Endothelial cell of umbilical vein (primary cell): Measurements from ENCODE around the gene MSH6. TPM values are rescaled to one million over a fixed set of nuclear protein-coding genes. Genes with fewer than 3 reads are reported as not detected.

ENCODE experiments used
- BruUV-seq: library from RNA; stranded (reverse); fragments of 400-500 nt; replicated peaks from 2 replicates; lab custom pipeline; 2021; lab: Mats Ljungman, UMichigan
- CTCF ChIA-PET: fragments of 300-600, 350-600 bp; sonication (Branson Sonifier 250); formaldehyde crosslinking; loops from one replicate; lab custom pipeline; 2021; ENCODE audit warnings: antibody characterized with exemption, inconsistent platforms; lab: Charles Lee
- POLR2A ChIA-PET: fragments of 300-600, 350-600 bp; sonication (Branson Sonifier 250); formaldehyde crosslinking; loops from one replicate; lab custom pipeline; 2021; ENCODE audit warnings: antibody characterized with exemption, inconsistent platforms; lab: Charles Lee
- DNase-seq: peaks from one replicate; pipeline ENCODE4 v3.0.0-alpha.2; 2011; ENCODE audit warnings: low read depth, low spot score
- FAIRE-seq: peaks from 2 replicates; lab custom pipeline; 2011; peaks lifted over from hg19 to GRCh38; lab: Jason Lieb, UNC
- H2AFZ ChIP-seq: 2 replicates; pipeline ENCODE4 v1.6.0; 2012; ENCODE audit warnings: low read depth, low read length, control low read depth, inconsistent platforms
- H3K27ac ChIP-seq: 2 replicates; pipeline ENCODE4 v1.5.1; 2011; ENCODE audit warnings: low read depth, mild to moderate bottlenecking, control low read depth, low read length, moderate library complexity; ENCODE audit not compliant: insufficient read depth
- H3K27me3 ChIP-seq, 2 experiments: 2 replicates each; pipeline versions ENCODE4 v1.6.0 to v1.6.1; 2011; ENCODE audit warnings: low read length in 2 of 2, mixed read lengths in 1 of 2; ENCODE audit not compliant: control insufficient read depth in 2 of 2, insufficient read depth in 2 of 2
- H3K36me3 ChIP-seq, 2 experiments: 2 replicates in 1 of 2; 3 replicates in 1 of 2; pipeline ENCODE4 v1.5.1; 2011; ENCODE audit warnings: low read length in 2 of 2, mild to moderate bottlenecking in 1 of 2, moderate library complexity in 1 of 2; ENCODE audit not compliant: control insufficient read depth in 2 of 2, insufficient read depth in 2 of 2; ENCODE audit errors: extremely low read depth in 1 of 2
- H3K4me1 ChIP-seq: 3 replicates; pipeline ENCODE4 v1.5.1; 2011; ENCODE audit warnings: mild to moderate bottlenecking, low read length; ENCODE audit not compliant: control insufficient read depth, insufficient read depth; ENCODE audit errors: extremely low read depth
- H3K4me2 ChIP-seq: 2 replicates; pipeline ENCODE4 v1.6.1; 2011; ENCODE audit warnings: low read length, control low read depth, mixed read lengths; ENCODE audit not compliant: insufficient read depth
- H3K4me3 ChIP-seq, 3 experiments: fragments of 200-600 bp in 1 of 3; sonication (generic), shearing (Covaris generic) in 1 of 3; replicated peaks in 1 of 3; 2 replicates each; pipeline ENCODE4 v1.5.1; 2011 to 2016; ENCODE audit warnings: control low read depth in 3 of 3, low read length in 3 of 3, mild to moderate bottlenecking in 2 of 3, inconsistent platforms in 1 of 3, low read depth in 1 of 3, moderate library complexity in 1 of 3; ENCODE audit not compliant: insufficient read depth in 1 of 3
- H3K79me2 ChIP-seq: 2 replicates; pipeline ENCODE4 v1.6.0; 2012; ENCODE audit warnings: low read length, inconsistent platforms; ENCODE audit not compliant: control insufficient read depth, insufficient read depth
- H3K9ac ChIP-seq: replicated peaks from 2 replicates; pipeline ENCODE3; 2011; ENCODE audit warnings: low read length, control low read depth; ENCODE audit not compliant: insufficient read depth; ENCODE audit errors: extremely low read depth
- H3K9me1 ChIP-seq: replicated peaks from 3 replicates; pipeline ENCODE4 v1.6.0; 2011; ENCODE audit warnings: mild to moderate bottlenecking, low read length; ENCODE audit not compliant: control insufficient read depth, insufficient read depth; ENCODE audit errors: extremely low read depth
- H3K9me3 ChIP-seq: replicated peaks from 2 replicates; pipeline ENCODE4 v1.5.1; 2012; ENCODE audit warnings: low read length, inconsistent platforms; ENCODE audit not compliant: control insufficient read depth, insufficient read depth
- H4K20me1 ChIP-seq: replicated peaks from 2 replicates; pipeline ENCODE3; 2011; ENCODE audit warnings: mild to moderate bottlenecking, low read length; ENCODE audit not compliant: control insufficient read depth, insufficient read depth; ENCODE audit errors: extremely low read depth
- CTCF ChIP-seq, 2 donors: IDR thresholded peaks; 1 replicate in 1 of 2; 2 replicates in 1 of 2; pipeline ENCODE4 v1.5.1; 2011; ENCODE audit warnings: low read length in 2 of 2, mild to moderate bottlenecking in 2 of 2, moderate library complexity in 2 of 2, control low read depth in 1 of 2, inconsistent platforms in 1 of 2, low read depth in 1 of 2; ENCODE audit not compliant: insufficient read depth in 1 of 2; ENCODE audit errors: extremely low read depth in 1 of 2
- EZH2 ChIP-seq: IDR thresholded peaks from 2 replicates; pipeline ENCODE4 v1.6.1; 2012; ENCODE audit warnings: borderline replicate concordance, low read depth, mild to moderate bottlenecking, moderate library complexity, low read length, inconsistent platforms; ENCODE audit not compliant: severe bottlenecking
- FOS ChIP-seq: IDR thresholded peaks from 2 replicates; pipeline ENCODE4 v1.6.1; 2011; ENCODE audit warnings: mild to moderate bottlenecking, low read length, moderate library complexity, borderline replicate concordance; ENCODE audit not compliant: insufficient read depth
- GATA2 ChIP-seq: IDR thresholded peaks from 2 replicates; pipeline ENCODE4 v1.7.0; 2011; ENCODE audit warnings: low read depth, mild to moderate bottlenecking, moderate library complexity, mixed read lengths, low read length; ENCODE audit not compliant: insufficient read length, insufficient read depth
- JUN ChIP-seq: IDR thresholded peaks from 2 replicates; pipeline ENCODE4 v1.6.1; 2011; ENCODE audit warnings: borderline replicate concordance, low read depth; ENCODE audit not compliant: insufficient read length, insufficient read depth
- MAX ChIP-seq: IDR thresholded peaks from 2 replicates; pipeline ENCODE4 v1.6.1; 2011; ENCODE audit not compliant: insufficient read depth, insufficient read length
- MYC ChIP-seq: IDR thresholded peaks from one replicate; pipeline ENCODE4 v1.6.1; 2011; ENCODE audit warnings: mild to moderate bottlenecking, low read depth, low read length
- POLR2A ChIP-seq: IDR thresholded peaks from 2 replicates; pipeline ENCODE4 v1.6.1; 2012; ENCODE audit warnings: low read depth, mild to moderate bottlenecking, control low read depth, low read length
- POLR2AphosphoS5 ChIP-seq: IDR thresholded peaks from 2 replicates; pipeline ENCODE4 v1.6.1; 2012; ENCODE audit warnings: low read depth, mild to moderate bottlenecking, control low read depth, low read length, moderate library complexity; ENCODE audit not compliant: insufficient read depth
- dilution Hi-C: fragments of 300-500 bp; cut with MboI; formaldehyde crosslinking; loops from one replicate; pipeline ENCODE4 v1.15.0; 2019; ENCODE audit warnings: low sequenced_read_pairs; ENCODE audit not compliant: extremely low pct_ligation_motif_present
- intact Hi-C: fragments of 100-400 bp; cut with micrococcal nuclease; formaldehyde crosslinking; loops from one replicate; pipeline ENCODE4 v1.10.0; 2022
- polyA plus RNA-seq, 4 experiments: library from polyadenylated mRNA; depleted of rRNA in 3 of 4; stranded (reverse) in 3 of 4; unstranded in 1 of 4; fragments of >200 nt; gene quantifications; 2 replicates each; pipeline versions ENCODE4 v1.2.1 to v1.2.3, GENCODE V29; 2011 to 2012; ENCODE audit warnings: missing spikeins in 1 of 4
- total RNA-seq: library from RNA; stranded (reverse); gene quantifications from 2 replicates; pipeline ENCODE4 v1.2.3, GENCODE V29; 2021

MSH6 gene
- total and polyA plus RNA-seq, 2 donors (not counting 3 experiments of a cell fraction or from before 2014, with no cell fraction given) = 11.9 to 74.0 TPM

GRCh38 chr2:47738331-47738730 lies 44.6 kb upstream of the MSH6 start:
- intact Hi-C loops (no loop called here), dilution Hi-C loops (no loop called here)
- H4K20me1 ChIP-seq = no peaks in the 10 kb centered on the region
- no peaks in the 10 kb centered on the region for H3K9me1 ChIP-seq
- no peak overlapping the region for H3K4me2 ChIP-seq
- BruUV-seq = no TSS peak
- no peak overlapping the region for H3K4me3 ChIP-seq
- no peaks in the 10 kb centered on the region for H3K4me1 ChIP-seq
- DNase-seq = no peak
- no peak overlapping the region for H2AFZ ChIP-seq
- H3K36me3 ChIP-seq = no peaks in the 10 kb centered on the region
- ChIA-PET POLR2A (no interaction called here), CTCF (interaction anchor here (1.2 kb wide), 1 partner anchor 29 kb away, joined by 5 read pairs; no protein-coding TSS in a partner anchor)
- no peak for FAIRE-seq
- TF ChIP-seq GATA2 = no peak
- no peak for TF ChIP-seq MAX
- TF ChIP-seq EZH2 = no peak
- no peak for TF ChIP-seq POLR2AphosphoS5
- TF ChIP-seq JUN = no peak
- no peak for TF ChIP-seq MYC
- TF ChIP-seq POLR2A = no peak
- no peak for TF ChIP-seq FOS
- TF ChIP-seq CTCF (IDR thresholded peaks at IDR 0.05; ENCODE audit: extremely low read depth in 1 of 2, insufficient read depth in 1 of 2, low read depth in 1 of 2, low read length in 2 of 2) = no peak
- H3K27ac ChIP-seq = no peak overlapping the region
- no peaks in the 10 kb centered on the region for H3K9me3 ChIP-seq
- H3K79me2 ChIP-seq = no peaks in the 10 kb centered on the region
- H3K27me3 ChIP-seq = peaks cover 8 to 15% of the 10 kb centered on the region in 2 experiments
- no peak overlapping the region for H3K9ac ChIP-seq
